Uterus (tissue), 2 donors: ENCODE data around the gene PGBD5.

Experiments used
- CTCF ChIP-seq, 4 experiments: fragments of 200-600 bp in 2 of 4; fragments of 450-650 bp in 2 of 4; sonication (generic) in 2 of 4; IDR thresholded peaks; one replicate each; pipeline ENCODE4 v1.5.1; 2016 to 2019; ENCODE audit warnings: antibody characterized with exemption in 4 of 4, mild to moderate bottlenecking in 2 of 4, moderate library complexity in 1 of 4
- POLR2A ChIP-seq, 2 donors: fragments of 450-650 bp; IDR thresholded peaks; one replicate each; pipeline ENCODE4 v1.6.1; 2016; ENCODE audit warnings: antibody characterized with exemption in 2 of 2, mild to moderate bottlenecking in 1 of 2, moderate library complexity in 1 of 2

GRCh38 chr1:230427094-230427876, 1.2 kb upstream of the PGBD5 start:
- TF ChIP-seq CTCF (IDR thresholded peaks at IDR 0.05): no peak
- no peak for TF ChIP-seq POLR2A (IDR thresholded peaks at IDR 0.05)
